Nephron progenitor cell (in vitro differentiated cells): ENCODE measurements around the gene CYBA.

Source experiments
- DNase-seq: peaks from one replicate; pipeline ENCODE4 v3.0.0; 2021
- H3K27ac Mint-ChIP-seq: 2 replicates; pipeline ENCODE4 v1.8.0; 2021; ENCODE audit warnings: mild to moderate bottlenecking, moderate library complexity, mixed read lengths
- H3K27me3 Mint-ChIP-seq: 2 replicates; pipeline ENCODE4 v1.8.0; 2021; ENCODE audit warnings: mild to moderate bottlenecking, low read depth, mixed read lengths; ENCODE audit not compliant: poor library complexity
- H3K36me3 Mint-ChIP-seq: 2 replicates; pipeline ENCODE4 v1.8.0; 2021; ENCODE audit warnings: low read depth, mixed read lengths
- H3K4me1 Mint-ChIP-seq: 2 replicates; pipeline ENCODE4 v1.8.0; 2021; ENCODE audit warnings: mixed read lengths
- H3K4me3 Mint-ChIP-seq: 2 replicates; pipeline ENCODE4 v1.8.0; 2021; ENCODE audit warnings: mild to moderate bottlenecking, moderate library complexity, mixed read lengths
- H3K9me3 Mint-ChIP-seq: 2 replicates; pipeline ENCODE4 v1.8.0; 2021; ENCODE audit warnings: mild to moderate bottlenecking, moderate library complexity, mixed read lengths
- CTCF ChIP-seq: fragments of 200-600 bp; sonication (generic); IDR thresholded peaks from 2 replicates; pipeline ENCODE4 v1.5.0; 2021; ENCODE audit warnings: antibody characterized with exemption

Gene CYBA

GRCh38 chr16:88688013-88688778 lies 37.3 kb upstream of the CYBA start:
- TF ChIP-seq CTCF = no peak
- Mint-ChIP-seq H3K27ac (no peak overlapping the region), H3K4me3 (no peak overlapping the region), H3K4me1 (peaks cover 18% of the 10 kb centered on the region), H3K27me3 (peaks cover 80% of the 10 kb centered on the region), H3K36me3 (no peaks in the 10 kb centered on the region), H3K9me3 (no peaks in the 10 kb centered on the region)
- no peak for DNase-seq

GRCh38 chr16:88687676-88688012 lies 36.8 kb upstream of the CYBA start:
- Mint-ChIP-seq H3K9me3 (no peaks in the 10 kb centered on the region), H3K27me3 (peaks cover 83% of the 10 kb centered on the region), H3K36me3 (no peaks in the 10 kb centered on the region), H3K4me3 (no peak overlapping the region), H3K27ac (no peak overlapping the region), H3K4me1 (peaks cover 19% of the 10 kb centered on the region)
- no peak for DNase-seq
- no peak for TF ChIP-seq CTCF

GRCh38 chr16:88687254-88687576 lies 36.4 kb upstream of the CYBA start:
- Mint-ChIP-seq H3K27me3 (peaks cover 84% of the 10 kb centered on the region), H3K36me3 (no peaks in the 10 kb centered on the region), H3K4me3 (no peak overlapping the region), H3K27ac (no peak overlapping the region), H3K9me3 (no peaks in the 10 kb centered on the region), H3K4me1 (peaks cover 23% of the 10 kb centered on the region)
- no peak for DNase-seq
- no peak for TF ChIP-seq CTCF

GRCh38 chr16:88686439-88687253 lies 35.8 kb upstream of the CYBA start, which contains the start of gene SNAI3:
Gene SNAI3, minus strand, starts transcription at chr16:88686507. Its CDS starts 101 bp downstream, at chr16:88686406.
- DNase-seq = peak; percentile 96
- no peak within 1 kb of the TSS for H3K27ac Mint-ChIP-seq
- peak within 1 kb of the TSS; percentile 62 for H3K4me3 Mint-ChIP-seq
- peaks cover 89% of the 10 kb centered on the region for H3K27me3 Mint-ChIP-seq
- peaks cover 23% of the 10 kb centered on the region for H3K4me1 Mint-ChIP-seq
- H3K36me3 Mint-ChIP-seq = no peaks in the 10 kb centered on the region
- TF ChIP-seq CTCF = no peak
- H3K9me3 Mint-ChIP-seq = no peaks in the 10 kb centered on the region

GRCh38 chr16:88686062-88686438 lies 35.2 kb upstream of the CYBA start:
- Mint-ChIP-seq H3K27ac (no peak overlapping the region), H3K4me3 (peak overlapping the region; percentile 62), H3K27me3 (peaks cover 89% of the 10 kb centered on the region), H3K9me3 (no peaks in the 10 kb centered on the region), H3K36me3 (no peaks in the 10 kb centered on the region), H3K4me1 (peaks cover 23% of the 10 kb centered on the region)
- no peak for DNase-seq
- no peak for TF ChIP-seq CTCF
